Body of pancreas (tissue), 4 donors: Measurements from ENCODE around the gene BBS4.

Experiments
- CTCF ChIP-seq, 7 experiments: fragments of 450-650 bp in 4 of 7; fragments of 200-600 bp in 3 of 7; sonication (generic) in 3 of 7; IDR thresholded peaks; one replicate each; pipeline ENCODE4 v1.5.1; 2016 to 2019; ENCODE audit warnings: antibody characterized with exemption in 7 of 7
- POLR2A ChIP-seq, 3 donors: fragments of 450-650 bp; IDR thresholded peaks; one replicate each; pipeline ENCODE4 v1.6.1; 2016; ENCODE audit warnings: antibody characterized with exemption in 3 of 3, mild to moderate bottlenecking in 2 of 3

- TF ChIP-seq CTCF (IDR thresholded peaks at IDR 0.05) (no peak), POLR2A (IDR thresholded peaks at IDR 0.05) (no peak)
Measured at GRCh38 chr15:72732086-72732485, 46.1 kb downstream of the BBS4 start.
